ENCODE measurements around the gene CEACAM3. TPM values are rescaled to one million over a fixed set of nuclear protein-coding genes. Genes with fewer than 3 reads are reported as not detected.

The CEACAM3 gene
- total and polyA plus RNA-seq, 2 of the 8 experiments (the other 6 are each of a cell fraction or from before 2014, with no cell fraction given), result not detected

DNA sequence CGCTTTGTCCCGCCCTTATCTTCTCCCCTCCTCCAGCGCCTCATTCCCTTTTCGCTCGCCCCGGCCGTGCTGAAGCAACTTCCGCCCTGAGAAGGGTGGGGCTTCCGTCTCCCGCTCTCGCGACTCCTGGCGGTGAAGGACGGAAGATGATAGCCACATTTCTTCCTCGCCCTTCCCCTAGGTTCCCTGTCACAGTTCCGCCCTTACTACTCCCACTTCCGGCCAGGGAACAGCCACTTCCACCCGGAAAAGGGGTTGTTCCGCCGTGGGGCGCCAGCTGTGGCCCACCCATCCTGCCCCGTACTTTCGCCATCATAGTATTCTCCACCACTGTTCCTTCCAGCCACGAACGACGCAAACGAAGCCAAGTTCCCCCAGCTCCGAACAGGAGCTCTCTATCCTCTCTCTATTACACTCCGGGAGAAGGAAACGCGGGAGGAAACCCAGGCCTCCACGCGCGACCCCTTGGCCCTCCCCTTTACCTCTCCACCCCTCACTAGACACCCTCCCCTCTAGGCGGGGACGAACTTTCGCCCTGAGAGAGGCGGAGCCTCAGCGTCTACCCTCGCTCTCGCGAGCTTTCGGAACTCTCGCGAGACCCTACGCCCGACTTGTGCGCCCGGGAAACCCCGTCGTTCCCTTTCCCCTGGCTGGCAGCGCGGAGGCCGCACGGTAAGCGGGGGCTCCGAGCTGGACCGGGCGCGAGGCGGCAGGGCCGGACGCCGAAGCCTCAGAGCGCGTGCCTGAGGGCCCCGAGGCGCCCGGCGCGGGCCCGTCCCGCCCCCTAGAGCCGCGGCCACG is 63.4 kb downstream of the CEACAM3 start, which contains the start of gene RPS19 (continued):
- TF ChIP-seq TEAD4 (IDR thresholded peaks at IDR 0.05; ENCODE audit: low read depth, low read length), result no peak
- TF ChIP-seq SUZ12 (IDR thresholded peaks at IDR 0.05; ENCODE audit: low read length), result peak; percentile 45; the same call in 1 of the 2 replicates
- TF ChIP-seq POLR2A (IDR thresholded peaks at IDR 0.05; ENCODE audit: control extremely low read depth in 1 of 2, low read depth in 2 of 2, low read length in 2 of 2), result peak; percentile 92 to 96
- no peak for TF ChIP-seq SP2 (IDR thresholded peaks at IDR 0.05; ENCODE audit: low read length)
- TF ChIP-seq POU5F1 (IDR thresholded peaks at IDR 0.05; ENCODE audit: low read depth, low read length), result no peak
- TF ChIP-seq TCF12 (IDR thresholded peaks at IDR 0.05; ENCODE audit: low read depth, low read length), result no peak
- TF ChIP-seq BACH1 (IDR thresholded peaks at IDR 0.05; ENCODE audit: low read length), result peak; percentile 91
- TF ChIP-seq, protein P1, sequence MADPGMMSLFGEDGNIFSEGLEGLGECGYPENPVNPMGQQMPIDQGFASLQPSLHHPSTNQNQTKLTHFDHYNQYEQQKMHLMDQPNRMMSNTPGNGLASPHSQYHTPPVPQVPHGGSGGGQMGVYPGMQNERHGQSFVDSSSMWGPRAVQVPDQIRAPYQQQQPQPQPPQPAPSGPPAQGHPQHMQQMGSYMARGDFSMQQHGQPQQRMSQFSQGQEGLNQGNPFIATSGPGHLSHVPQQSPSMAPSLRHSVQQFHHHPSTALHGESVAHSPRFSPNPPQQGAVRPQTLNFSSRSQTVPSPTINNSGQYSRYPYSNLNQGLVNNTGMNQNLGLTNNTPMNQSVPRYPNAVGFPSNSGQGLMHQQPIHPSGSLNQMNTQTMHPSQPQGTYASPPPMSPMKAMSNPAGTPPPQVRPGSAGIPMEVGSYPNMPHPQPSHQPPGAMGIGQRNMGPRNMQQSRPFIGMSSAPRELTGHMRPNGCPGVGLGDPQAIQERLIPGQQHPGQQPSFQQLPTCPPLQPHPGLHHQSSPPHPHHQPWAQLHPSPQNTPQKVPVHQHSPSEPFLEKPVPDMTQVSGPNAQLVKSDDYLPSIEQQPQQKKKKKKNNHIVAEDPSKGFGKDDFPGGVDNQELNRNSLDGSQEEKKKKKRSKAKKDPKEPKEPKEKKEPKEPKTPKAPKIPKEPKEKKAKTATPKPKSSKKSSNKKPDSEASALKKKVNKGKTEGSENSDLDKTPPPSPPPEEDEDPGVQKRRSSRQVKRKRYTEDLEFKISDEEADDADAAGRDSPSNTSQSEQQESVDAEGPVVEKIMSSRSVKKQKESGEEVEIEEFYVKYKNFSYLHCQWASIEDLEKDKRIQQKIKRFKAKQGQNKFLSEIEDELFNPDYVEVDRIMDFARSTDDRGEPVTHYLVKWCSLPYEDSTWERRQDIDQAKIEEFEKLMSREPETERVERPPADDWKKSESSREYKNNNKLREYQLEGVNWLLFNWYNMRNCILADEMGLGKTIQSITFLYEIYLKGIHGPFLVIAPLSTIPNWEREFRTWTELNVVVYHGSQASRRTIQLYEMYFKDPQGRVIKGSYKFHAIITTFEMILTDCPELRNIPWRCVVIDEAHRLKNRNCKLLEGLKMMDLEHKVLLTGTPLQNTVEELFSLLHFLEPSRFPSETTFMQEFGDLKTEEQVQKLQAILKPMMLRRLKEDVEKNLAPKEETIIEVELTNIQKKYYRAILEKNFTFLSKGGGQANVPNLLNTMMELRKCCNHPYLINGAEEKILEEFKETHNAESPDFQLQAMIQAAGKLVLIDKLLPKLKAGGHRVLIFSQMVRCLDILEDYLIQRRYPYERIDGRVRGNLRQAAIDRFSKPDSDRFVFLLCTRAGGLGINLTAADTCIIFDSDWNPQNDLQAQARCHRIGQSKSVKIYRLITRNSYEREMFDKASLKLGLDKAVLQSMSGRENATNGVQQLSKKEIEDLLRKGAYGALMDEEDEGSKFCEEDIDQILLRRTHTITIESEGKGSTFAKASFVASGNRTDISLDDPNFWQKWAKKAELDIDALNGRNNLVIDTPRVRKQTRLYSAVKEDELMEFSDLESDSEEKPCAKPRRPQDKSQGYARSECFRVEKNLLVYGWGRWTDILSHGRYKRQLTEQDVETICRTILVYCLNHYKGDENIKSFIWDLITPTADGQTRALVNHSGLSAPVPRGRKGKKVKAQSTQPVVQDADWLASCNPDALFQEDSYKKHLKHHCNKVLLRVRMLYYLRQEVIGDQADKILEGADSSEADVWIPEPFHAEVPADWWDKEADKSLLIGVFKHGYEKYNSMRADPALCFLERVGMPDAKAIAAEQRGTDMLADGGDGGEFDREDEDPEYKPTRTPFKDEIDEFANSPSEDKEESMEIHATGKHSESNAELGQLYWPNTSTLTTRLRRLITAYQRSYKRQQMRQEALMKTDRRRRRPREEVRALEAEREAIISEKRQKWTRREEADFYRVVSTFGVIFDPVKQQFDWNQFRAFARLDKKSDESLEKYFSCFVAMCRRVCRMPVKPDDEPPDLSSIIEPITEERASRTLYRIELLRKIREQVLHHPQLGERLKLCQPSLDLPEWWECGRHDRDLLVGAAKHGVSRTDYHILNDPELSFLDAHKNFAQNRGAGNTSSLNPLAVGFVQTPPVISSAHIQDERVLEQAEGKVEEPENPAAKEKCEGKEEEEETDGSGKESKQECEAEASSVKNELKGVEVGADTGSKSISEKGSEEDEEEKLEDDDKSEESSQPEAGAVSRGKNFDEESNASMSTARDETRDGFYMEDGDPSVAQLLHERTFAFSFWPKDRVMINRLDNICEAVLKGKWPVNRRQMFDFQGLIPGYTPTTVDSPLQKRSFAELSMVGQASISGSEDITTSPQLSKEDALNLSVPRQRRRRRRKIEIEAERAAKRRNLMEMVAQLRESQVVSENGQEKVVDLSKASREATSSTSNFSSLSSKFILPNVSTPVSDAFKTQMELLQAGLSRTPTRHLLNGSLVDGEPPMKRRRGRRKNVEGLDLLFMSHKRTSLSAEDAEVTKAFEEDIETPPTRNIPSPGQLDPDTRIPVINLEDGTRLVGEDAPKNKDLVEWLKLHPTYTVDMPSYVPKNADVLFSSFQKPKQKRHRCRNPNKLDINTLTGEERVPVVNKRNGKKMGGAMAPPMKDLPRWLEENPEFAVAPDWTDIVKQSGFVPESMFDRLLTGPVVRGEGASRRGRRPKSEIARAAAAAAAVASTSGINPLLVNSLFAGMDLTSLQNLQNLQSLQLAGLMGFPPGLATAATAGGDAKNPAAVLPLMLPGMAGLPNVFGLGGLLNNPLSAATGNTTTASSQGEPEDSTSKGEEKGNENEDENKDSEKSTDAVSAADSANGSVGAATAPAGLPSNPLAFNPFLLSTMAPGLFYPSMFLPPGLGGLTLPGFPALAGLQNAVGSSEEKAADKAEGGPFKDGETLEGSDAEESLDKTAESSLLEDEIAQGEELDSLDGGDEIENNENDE (IDR thresholded peaks at IDR 0.05; ENCODE audit: insufficient replicate concordance, low read length), result no peak
- TF ChIP-seq EZH2 (IDR thresholded peaks at IDR 0.05; ENCODE audit: low read depth, low read length, severe bottlenecking), result no peak
- TF ChIP-seq MAFK (IDR thresholded peaks at IDR 0.05; ENCODE audit: low read depth, low read length), result no peak
- TF ChIP-seq BRCA1 (IDR thresholded peaks at IDR 0.05; ENCODE audit: low read depth, low read length), result peak; percentile 99

Measured in H1 (cell line).